CD14-positive monocyte (primary cell): ENCODE data around the gene ZNF22. TPM values are rescaled to one million over a fixed set of nuclear protein-coding genes. Genes with fewer than 3 reads are reported as not detected.
A peak's percentile ranks its signal among the peaks of the same experiment; 100 is the strongest.

ENCODE experiments used
- DNase-seq, 3 donors: peaks; one replicate each; pipeline ENCODE4 v3.0.0-alpha.2; 2011 to 2022
- H2AFZ ChIP-seq: 2 replicates; pipeline ENCODE4 v1.6.0; 2012; ENCODE audit warnings: mild to moderate bottlenecking, low read depth, low read length, inconsistent platforms; ENCODE audit not compliant: insufficient read depth, poor library complexity, severe bottlenecking
- H3K27ac ChIP-seq, 2 donors: 1 replicate in 1 of 2; 2 replicates in 1 of 2; pipeline ENCODE4 v1.5.1; 2012 to 2013; ENCODE audit warnings: low read length in 2 of 2, control low read depth in 1 of 2, inconsistent platforms in 1 of 2, low read depth in 1 of 2, mild to moderate bottlenecking in 1 of 2
- H3K27me3 ChIP-seq, 2 donors: one replicate each; pipeline versions ENCODE4 v1.6.0 to v1.6.1; 2011 to 2013; ENCODE audit warnings: low read length in 2 of 2; ENCODE audit not compliant: control insufficient read depth in 2 of 2, insufficient read depth in 2 of 2
- H3K36me3 ChIP-seq, 2 donors: replicated peaks in 1 of 2; 1 replicate in 1 of 2; 2 replicates in 1 of 2; pipeline versions ENCODE4 v1.5.1 to v1.6.1; 2012 to 2013; ENCODE audit warnings: low read length in 2 of 2, control low read depth in 1 of 2, inconsistent platforms in 1 of 2, mild to moderate bottlenecking in 1 of 2; ENCODE audit not compliant: insufficient read depth in 2 of 2, control insufficient read depth in 1 of 2
- H3K4me1 ChIP-seq, 2 donors: 1 replicate in 1 of 2; 2 replicates in 1 of 2; pipeline versions ENCODE4 v1.5.1 to v1.6.1; 2012 to 2013; ENCODE audit warnings: low read length in 2 of 2, control low read depth in 1 of 2, inconsistent platforms in 1 of 2, mild to moderate bottlenecking in 1 of 2, moderate library complexity in 1 of 2; ENCODE audit not compliant: insufficient read depth in 2 of 2, control insufficient read depth in 1 of 2
- H3K4me2 ChIP-seq: replicated peaks from 2 replicates; pipeline ENCODE3; 2012; ENCODE audit warnings: low read length, moderate library complexity, mild to moderate bottlenecking; ENCODE audit not compliant: poor library complexity, severe bottlenecking; ENCODE audit errors: extremely low read depth
- H3K4me3 ChIP-seq, 3 experiments: fragments of 200-600 bp in 1 of 3; sonication (generic) in 1 of 3; replicated peaks in 1 of 3; 1 replicate in 2 of 3; 2 replicates in 1 of 3; pipeline ENCODE4 v1.5.1; 2011 to 2013; ENCODE audit warnings: low read length in 3 of 3, mild to moderate bottlenecking in 3 of 3, control low read depth in 2 of 3, low read depth in 2 of 3, inconsistent platforms in 1 of 3, moderate library complexity in 1 of 3
- H3K79me2 ChIP-seq: 2 replicates; pipeline ENCODE4 v1.6.0; 2012; ENCODE audit warnings: mild to moderate bottlenecking, control low read depth, inconsistent platforms, low read length, moderate library complexity; ENCODE audit not compliant: insufficient read depth
- H3K9ac ChIP-seq: 2 replicates; pipeline ENCODE4 v1.6.0; 2017; ENCODE audit warnings: low read length, mild to moderate bottlenecking; ENCODE audit not compliant: insufficient read depth, poor library complexity, severe bottlenecking
- H3K9me3 ChIP-seq, 2 donors: replicated peaks in 1 of 2; 1 replicate in 1 of 2; 2 replicates in 1 of 2; pipeline versions ENCODE4 v1.5.1 to v1.6.1; 2012 to 2013; ENCODE audit warnings: low read length in 2 of 2, control low read depth in 1 of 2; ENCODE audit not compliant: control insufficient read depth in 1 of 2, insufficient read depth in 1 of 2
- H4K20me1 ChIP-seq: 2 replicates; pipeline ENCODE4 v1.6.0; 2012; ENCODE audit warnings: mild to moderate bottlenecking, low read length, control low read depth, moderate library complexity; ENCODE audit not compliant: insufficient read depth
- H3K27ac Mint-ChIP-seq, 7 donors: one replicate each; pipeline ENCODE4 v1.8.0; 2020; ENCODE audit warnings: mild to moderate bottlenecking in 7 of 7, mixed read lengths in 7 of 7, moderate library complexity in 6 of 7, inconsistent platforms in 2 of 7
- H3K27me3 Mint-ChIP-seq, 3 donors: one replicate each; pipeline ENCODE4 v1.8.0; 2021 to 2022; ENCODE audit warnings: low read depth in 3 of 3, mild to moderate bottlenecking in 3 of 3, mixed read lengths in 3 of 3, moderate library complexity in 3 of 3, inconsistent platforms in 1 of 3
- H3K36me3 Mint-ChIP-seq, 2 donors: one replicate each; pipeline ENCODE4 v1.8.0; 2020; ENCODE audit warnings: mixed read lengths in 2 of 2, inconsistent platforms in 1 of 2, mild to moderate bottlenecking in 1 of 2
- H3K4me1 Mint-ChIP-seq: one replicate; pipeline ENCODE4 v1.8.0; 2020; ENCODE audit warnings: mild to moderate bottlenecking, mixed read lengths
- H3K4me3 Mint-ChIP-seq, 2 donors: one replicate each; pipeline ENCODE4 v1.8.0; 2020; ENCODE audit warnings: mild to moderate bottlenecking in 2 of 2, mixed read lengths in 2 of 2, moderate library complexity in 1 of 2
- H3K9me3 Mint-ChIP-seq, 7 donors: one replicate each; pipeline ENCODE4 v1.8.0; 2020 to 2022; ENCODE audit warnings: mixed read lengths in 7 of 7, mild to moderate bottlenecking in 6 of 7, moderate library complexity in 6 of 7, inconsistent platforms in 2 of 7
- WGBS: methylation state at CpG from one replicate; pipeline ENCODE4 v1.1.5; 2013; ENCODE audit warnings: missing lambda C conversion rate; ENCODE audit not compliant: insufficient coverage; 5-methylcytosine and 5-hydroxymethylcytosine counted together
- intact Hi-C, 2 donors: fragments of 100-400 bp; cut with micrococcal nuclease; formaldehyde crosslinking; loops; one replicate each; pipeline versions ENCODE4 v1.15.0 to v1.15.1; 2023
- polyA plus RNA-seq, 3 donors: library from polyadenylated mRNA; depleted of rRNA in 1 of 3; unstranded in 2 of 3; stranded (reverse) in 1 of 3; fragments of 300-500 nt in 2 of 3; fragments of >200 nt in 1 of 3; fragmentation: Illumina TruSeq in 2 of 3; gene quantifications; 1 replicate in 2 of 3; 2 replicates in 1 of 3; pipeline ENCODE4 v1.2.3, GENCODE V29; 2012 to 2021
- TF ChIP-seq, protein P1 (sequence below): fragments of 200-600 bp; IDR thresholded peaks from one replicate; pipeline ENCODE4 v1.8.0; 2022; ENCODE audit warnings: antibody characterized with exemption, mild to moderate bottlenecking

ZNF22 gene
- polyA plus RNA-seq, 3 donors: 4.1 to 14.6 (median 10.4) TPM

DNA sequence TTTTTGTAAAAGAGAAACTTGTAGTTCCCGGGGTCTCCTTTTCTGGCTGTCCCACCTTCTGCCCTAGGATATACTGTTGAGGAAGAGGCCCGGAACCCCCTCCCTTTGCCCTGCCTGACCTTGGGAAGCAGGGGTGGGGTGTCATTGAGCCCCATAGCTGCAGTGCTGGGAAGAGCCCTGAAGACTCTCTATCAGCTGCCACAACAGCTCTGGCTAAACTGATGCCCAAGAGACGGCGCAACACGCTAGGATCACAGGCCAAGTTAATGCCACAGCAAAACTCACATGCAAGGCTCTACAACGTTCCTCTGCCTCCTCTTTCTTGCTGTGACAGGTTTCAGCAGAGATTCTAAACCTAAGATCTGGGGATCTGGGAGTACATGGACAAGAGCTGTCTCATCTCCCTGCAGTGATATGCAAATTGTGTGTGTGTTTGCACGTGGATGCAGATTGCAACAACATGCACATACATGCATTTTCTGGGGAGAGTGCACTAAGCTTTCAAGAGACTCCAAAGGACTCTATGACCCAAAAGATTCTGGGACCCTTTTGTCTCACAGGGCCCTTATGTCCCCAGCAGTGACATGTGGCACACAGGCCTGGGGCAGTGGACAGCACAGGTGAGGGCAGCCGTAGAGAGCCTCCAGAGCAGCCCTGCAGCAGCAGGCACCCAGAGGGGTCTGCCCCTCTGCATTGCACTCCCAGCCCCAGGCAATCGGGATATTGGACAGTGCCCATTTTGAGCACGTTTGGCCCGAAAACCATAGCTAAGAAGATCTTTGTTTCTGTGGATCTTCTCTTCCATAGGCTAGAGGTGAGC lies 38.6 kb upstream of the ZNF22 start:
- H3K4me2 ChIP-seq: peak overlapping the region; percentile 99
- WGBS: 72% methylated on average over 7 of the region's 11 CpGs
- H4K20me1 ChIP-seq: peaks cover 76% of the 10 kb centered on the region
- peak overlapping the region; percentile 84 for H3K9ac ChIP-seq
- Mint-ChIP-seq H3K27me3 (no peaks in the 10 kb centered on the region), H3K27ac (peak overlapping the region; percentile 82 to 98 (median 95)), H3K4me1 (peaks cover 87% of the 10 kb centered on the region), H3K36me3 (peaks cover 28 to 40% of the 10 kb centered on the region in 2 donors), H3K4me3 (peak overlapping the region; percentile 90 to 99), H3K9me3 (peaks cover 0 to 3% (median 0%) of the 10 kb centered on the region in 7 donors)
- peak overlapping the region; percentile 43 to 81 for H3K27ac ChIP-seq
- H3K36me3 ChIP-seq: peaks cover 3 to 9% of the 10 kb centered on the region in 2 donors
- peaks cover 96% of the 10 kb centered on the region for H3K79me2 ChIP-seq
- H3K4me3 ChIP-seq: peak overlapping the region; percentile 83 to 96 (median 91)
- no peaks in the 10 kb centered on the region for H3K27me3 ChIP-seq
- H3K9me3 ChIP-seq: no peaks in the 10 kb centered on the region
- TF ChIP-seq, protein P1, sequence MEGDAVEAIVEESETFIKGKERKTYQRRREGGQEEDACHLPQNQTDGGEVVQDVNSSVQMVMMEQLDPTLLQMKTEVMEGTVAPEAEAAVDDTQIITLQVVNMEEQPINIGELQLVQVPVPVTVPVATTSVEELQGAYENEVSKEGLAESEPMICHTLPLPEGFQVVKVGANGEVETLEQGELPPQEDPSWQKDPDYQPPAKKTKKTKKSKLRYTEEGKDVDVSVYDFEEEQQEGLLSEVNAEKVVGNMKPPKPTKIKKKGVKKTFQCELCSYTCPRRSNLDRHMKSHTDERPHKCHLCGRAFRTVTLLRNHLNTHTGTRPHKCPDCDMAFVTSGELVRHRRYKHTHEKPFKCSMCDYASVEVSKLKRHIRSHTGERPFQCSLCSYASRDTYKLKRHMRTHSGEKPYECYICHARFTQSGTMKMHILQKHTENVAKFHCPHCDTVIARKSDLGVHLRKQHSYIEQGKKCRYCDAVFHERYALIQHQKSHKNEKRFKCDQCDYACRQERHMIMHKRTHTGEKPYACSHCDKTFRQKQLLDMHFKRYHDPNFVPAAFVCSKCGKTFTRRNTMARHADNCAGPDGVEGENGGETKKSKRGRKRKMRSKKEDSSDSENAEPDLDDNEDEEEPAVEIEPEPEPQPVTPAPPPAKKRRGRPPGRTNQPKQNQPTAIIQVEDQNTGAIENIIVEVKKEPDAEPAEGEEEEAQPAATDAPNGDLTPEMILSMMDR: no peak
- intact Hi-C loops: loop anchor here in 1 of 2 donors (2.0 to 10.0 kb wide), 3 partner anchors 15 to 1063 kb away; partner anchors contain the start of gene ALOX5
- no peak overlapping the region for H2AFZ ChIP-seq
- no peak for DNase-seq
- peaks cover 91 to 96% of the 10 kb centered on the region in 2 donors for H3K4me1 ChIP-seq

DNA sequence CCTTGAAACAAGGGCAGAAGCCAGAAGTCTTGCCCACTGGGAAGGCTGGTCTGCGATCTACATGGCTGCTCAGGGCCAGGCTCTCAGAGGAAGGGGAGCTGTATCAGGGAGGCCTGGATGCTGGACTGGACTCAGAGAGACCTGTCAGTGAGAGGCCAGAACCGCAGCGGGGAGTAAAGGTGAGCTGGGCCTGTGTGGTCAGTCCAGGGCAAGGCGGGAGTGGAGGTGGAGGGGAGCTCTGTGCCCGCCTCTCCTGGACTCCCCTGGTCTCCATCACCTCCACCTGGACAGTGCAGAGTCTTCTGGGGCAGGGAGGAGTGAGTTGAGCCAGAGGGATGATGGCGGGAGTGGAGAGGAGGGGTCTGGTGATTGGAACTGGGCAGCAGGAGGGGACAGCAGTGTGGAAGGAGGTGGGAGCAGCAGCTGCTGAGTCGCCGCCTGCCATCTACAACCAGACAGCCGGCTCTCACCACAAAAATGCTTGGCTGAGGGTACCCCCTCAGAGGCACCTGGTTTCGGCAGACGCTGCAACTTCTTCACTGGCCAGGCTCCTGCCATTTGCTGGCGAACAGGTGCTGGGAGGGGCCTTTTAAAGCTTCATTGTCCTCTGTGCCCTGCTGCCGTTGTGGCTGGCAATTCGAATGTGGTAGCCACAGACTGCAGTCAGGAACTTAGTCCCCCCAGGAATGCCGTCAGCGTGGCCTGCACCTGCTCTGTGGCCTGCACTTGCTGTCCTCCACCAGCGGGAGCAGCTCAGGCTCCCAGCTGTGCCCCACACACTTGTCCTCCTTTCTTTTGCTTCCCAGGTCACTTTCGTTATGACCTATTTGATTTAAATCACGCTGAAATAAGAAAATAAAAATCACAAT lies 37.6 kb upstream of the ZNF22 start:
- Histone ChIP-seq H3K9me3 (no peaks in the 10 kb centered on the region), H3K27me3 (no peaks in the 10 kb centered on the region), H3K4me2 (peak overlapping the region; percentile 99), H4K20me1 (peaks cover 74% of the 10 kb centered on the region), H3K79me2 (peaks cover 86% of the 10 kb centered on the region), H3K27ac (peak overlapping the region; percentile 43 to 81), H3K36me3 (peaks cover 3 to 9% of the 10 kb centered on the region in 2 donors), H3K4me1 (peaks cover 91 to 96% of the 10 kb centered on the region in 2 donors), H3K9ac (peak overlapping the region; percentile 59), H3K4me3 (peak overlapping the region; percentile 0 to 96 (median 91)), H2AFZ (no peak overlapping the region)
- no peaks in the 10 kb centered on the region for H3K27me3 Mint-ChIP-seq
- no peak for DNase-seq
- TF ChIP-seq, protein P1: peak; percentile 38
- peaks cover 88% of the 10 kb centered on the region for H3K4me1 Mint-ChIP-seq
- 29% methylated on average over 12 of the region's 19 CpGs for WGBS
- peaks cover 28 to 40% of the 10 kb centered on the region in 2 donors for H3K36me3 Mint-ChIP-seq
- peaks cover 0 to under 1% (median 0%) of the 10 kb centered on the region in 7 donors for H3K9me3 Mint-ChIP-seq
- H3K4me3 Mint-ChIP-seq: peak overlapping the region; percentile 90 to 99
- intact Hi-C loops: loop anchor here in 1 of 2 donors (2.0 to 10.0 kb wide), 3 partner anchors 16 to 1062 kb away; partner anchors contain the start of gene ALOX5
- peak overlapping the region; percentile 83 to 98 (median 95) for H3K27ac Mint-ChIP-seq
